Neural cell (in vitro differentiated cells): Measurements from ENCODE around the gene INSIG2. TPM values are rescaled to one million over a fixed set of nuclear protein-coding genes. Genes with fewer than 3 reads are reported as not detected.

Experiments used
- H2AFZ ChIP-seq: fragments of 200-600, 300-800 bp; sonication (generic), shearing (Covaris generic); 2 replicates; pipeline ENCODE4 v1.6.0; 2014; ENCODE audit warnings: low read depth, mild to moderate bottlenecking, antibody characterized with exemption, low read length, moderate library complexity
- H3F3A ChIP-seq: fragments of 200-600 bp; shearing (Covaris generic); 2 replicates; pipeline ENCODE4 v1.6.1; 2016; ENCODE audit warnings: mild to moderate bottlenecking, moderate library complexity, mixed read lengths, antibody characterized with exemption, low read length; ENCODE audit not compliant: insufficient read depth, poor library complexity, severe bottlenecking
- H3K27ac ChIP-seq: fragments of 200-600, 300-800 bp; sonication (generic), shearing (Covaris generic); 2 replicates; pipeline ENCODE4 v1.5.1; 2014; ENCODE audit warnings: mild to moderate bottlenecking, low read length, moderate library complexity
- H3K27me3 ChIP-seq: fragments of 300-800, 200-600 bp; sonication (generic), shearing (Covaris generic); 2 replicates; pipeline ENCODE4 v1.6.0; 2014; ENCODE audit warnings: mild to moderate bottlenecking, low read depth, low read length, moderate library complexity; ENCODE audit not compliant: insufficient read depth
- H3K36me3 ChIP-seq: fragments of 300-800, 200-600 bp; sonication (generic), shearing (Covaris generic); 2 replicates; pipeline ENCODE4 v1.5.1; 2014; ENCODE audit warnings: mild to moderate bottlenecking, antibody characterized with exemption, low read length, moderate library complexity; ENCODE audit not compliant: insufficient read depth
- H3K4me2 ChIP-seq: fragments of 300-800, 200-600 bp; sonication (generic), shearing (Covaris generic); 2 replicates; pipeline ENCODE4 v1.6.0; 2014; ENCODE audit warnings: mild to moderate bottlenecking, low read length
- H3K4me3 ChIP-seq: fragments of 300-800, 200-600 bp; sonication (generic), shearing (Covaris generic); 2 replicates; pipeline ENCODE4 v1.5.1; 2014; ENCODE audit warnings: mild to moderate bottlenecking, low read length, moderate library complexity
- H3K79me2 ChIP-seq: fragments of 200-600 bp; shearing (Covaris generic); replicated peaks from 2 replicates; pipeline ENCODE4 v1.6.0; 2014; ENCODE audit warnings: mild to moderate bottlenecking, low read length, moderate library complexity; ENCODE audit not compliant: insufficient read depth
- H3K9ac ChIP-seq: fragments of 300-800, 200-600 bp; sonication (generic), shearing (Covaris generic); 2 replicates; pipeline ENCODE4 v1.6.1; 2016; ENCODE audit warnings: mild to moderate bottlenecking, low read length, mixed read lengths
- H3K9me2 ChIP-seq: fragments of 200-600 bp; shearing (Covaris generic); 2 replicates; pipeline ENCODE4 v1.6.1; 2016; ENCODE audit warnings: mild to moderate bottlenecking, low read length, mixed read lengths; ENCODE audit not compliant: insufficient read depth
- H3K9me3 ChIP-seq: fragments of 200-600, 300-800 bp; sonication (generic), shearing (Covaris generic); 2 replicates; pipeline ENCODE4 v1.6.1; 2016; ENCODE audit warnings: mild to moderate bottlenecking, mixed run types, low read length, moderate library complexity, mixed read lengths
- H4K20me1 ChIP-seq: fragments of 200-600 bp; shearing (Covaris generic); 2 replicates; pipeline ENCODE4 v1.6.1; 2016; ENCODE audit warnings: mild to moderate bottlenecking, mixed run types; ENCODE audit not compliant: insufficient read depth
- CTCF ChIP-seq: fragments of 450-650 bp; IDR thresholded peaks from 2 replicates; pipeline ENCODE4 v1.5.1; 2014; ENCODE audit warnings: antibody characterized with exemption, mild to moderate bottlenecking, moderate library complexity; ENCODE audit not compliant: poor library complexity, severe bottlenecking
- EP300 ChIP-seq: fragments of 450-650 bp; conservative IDR thresholded peaks from 2 replicates; pipeline ENCODE4 v1.6.1; 2014; ENCODE audit warnings: antibody characterized with exemption, mild to moderate bottlenecking, moderate library complexity; ENCODE audit not compliant: poor library complexity, severe bottlenecking
- EZH2 ChIP-seq: fragments of 200-600, 300-800 bp; shearing (Covaris generic), sonication (generic); IDR thresholded peaks from 2 replicates; pipeline ENCODE4 v1.6.1; 2014; ENCODE audit warnings: antibody characterized with exemption, low read length, borderline replicate concordance, mild to moderate bottlenecking; ENCODE audit not compliant: insufficient read depth, poor library complexity, severe bottlenecking
- MXI1 ChIP-seq: fragments of 450-650 bp; conservative IDR thresholded peaks from 2 replicates; pipeline ENCODE4 v1.6.1; 2014; ENCODE audit warnings: antibody characterized with exemption, mild to moderate bottlenecking; ENCODE audit not compliant: poor library complexity, severe bottlenecking
- POLR2AphosphoS5 ChIP-seq: IDR thresholded peaks from 2 replicates; pipeline ENCODE4 v1.6.1; 2012
- RAD21 ChIP-seq: fragments of 450-650 bp; conservative IDR thresholded peaks from 2 replicates; pipeline ENCODE4 v1.6.1; 2014; ENCODE audit warnings: antibody characterized with exemption, mild to moderate bottlenecking, moderate library complexity
- SMC3 ChIP-seq: fragments of 450-650 bp; conservative IDR thresholded peaks from 2 replicates; pipeline ENCODE4 v1.6.1; 2014; ENCODE audit warnings: antibody characterized with exemption, mild to moderate bottlenecking, moderate library complexity; ENCODE audit not compliant: poor library complexity
- TAF1 ChIP-seq: IDR thresholded peaks from 2 replicates; pipeline ENCODE4 v1.6.1; 2012; ENCODE audit warnings: low read depth
- polyA plus RNA-seq: library from polyadenylated mRNA; depleted of rRNA; stranded (reverse); fragments of >200 nt; gene quantifications from 2 replicates; pipeline ENCODE4 v1.2.3, GENCODE V29; 2014
- TF ChIP-seq, protein P1 (sequence below): IDR thresholded peaks from 2 replicates; pipeline ENCODE4 v1.6.1; 2012; ENCODE audit warnings: borderline replicate concordance

Gene INSIG2
- polyA plus RNA-seq, 1 donor from 2014 or later = 30.3 TPM

DNA sequence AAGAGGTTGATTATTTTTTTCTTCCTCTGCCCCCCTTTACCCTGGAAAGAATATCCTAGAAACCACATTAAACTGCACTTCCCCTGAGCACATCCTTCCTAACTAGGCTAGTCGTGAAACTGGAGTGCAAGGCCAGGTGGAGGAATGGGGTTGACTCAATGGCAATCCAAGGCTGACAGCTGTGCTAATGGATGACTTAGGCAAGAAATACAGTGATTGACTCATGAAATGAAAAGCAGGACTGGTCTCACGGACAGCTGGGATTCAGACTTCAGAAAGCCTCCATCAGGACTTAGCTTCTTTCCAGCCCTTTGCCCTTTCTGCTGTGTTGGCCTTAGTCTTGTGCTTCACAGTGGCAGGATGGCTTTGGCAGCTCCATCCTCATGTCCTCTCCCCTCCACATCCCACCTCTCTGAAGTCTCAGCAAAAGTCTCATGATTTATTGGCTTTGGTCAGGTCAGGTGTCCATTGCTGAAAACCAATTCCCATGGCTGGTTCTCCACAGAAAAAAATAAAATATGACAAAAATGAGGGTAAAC, 33.8 kb downstream of the INSIG2 start:
- no peaks in the 10 kb centered on the region for H3K79me2 ChIP-seq
- no peaks in the 10 kb centered on the region for H3K9me2 ChIP-seq
- no peak overlapping the region for H3K9ac ChIP-seq
- no peak overlapping the region for H2AFZ ChIP-seq
- no peak for TF ChIP-seq CTCF
- no peak for TF ChIP-seq SMC3
- TF ChIP-seq RAD21 = no peak
- TF ChIP-seq, protein P1, sequence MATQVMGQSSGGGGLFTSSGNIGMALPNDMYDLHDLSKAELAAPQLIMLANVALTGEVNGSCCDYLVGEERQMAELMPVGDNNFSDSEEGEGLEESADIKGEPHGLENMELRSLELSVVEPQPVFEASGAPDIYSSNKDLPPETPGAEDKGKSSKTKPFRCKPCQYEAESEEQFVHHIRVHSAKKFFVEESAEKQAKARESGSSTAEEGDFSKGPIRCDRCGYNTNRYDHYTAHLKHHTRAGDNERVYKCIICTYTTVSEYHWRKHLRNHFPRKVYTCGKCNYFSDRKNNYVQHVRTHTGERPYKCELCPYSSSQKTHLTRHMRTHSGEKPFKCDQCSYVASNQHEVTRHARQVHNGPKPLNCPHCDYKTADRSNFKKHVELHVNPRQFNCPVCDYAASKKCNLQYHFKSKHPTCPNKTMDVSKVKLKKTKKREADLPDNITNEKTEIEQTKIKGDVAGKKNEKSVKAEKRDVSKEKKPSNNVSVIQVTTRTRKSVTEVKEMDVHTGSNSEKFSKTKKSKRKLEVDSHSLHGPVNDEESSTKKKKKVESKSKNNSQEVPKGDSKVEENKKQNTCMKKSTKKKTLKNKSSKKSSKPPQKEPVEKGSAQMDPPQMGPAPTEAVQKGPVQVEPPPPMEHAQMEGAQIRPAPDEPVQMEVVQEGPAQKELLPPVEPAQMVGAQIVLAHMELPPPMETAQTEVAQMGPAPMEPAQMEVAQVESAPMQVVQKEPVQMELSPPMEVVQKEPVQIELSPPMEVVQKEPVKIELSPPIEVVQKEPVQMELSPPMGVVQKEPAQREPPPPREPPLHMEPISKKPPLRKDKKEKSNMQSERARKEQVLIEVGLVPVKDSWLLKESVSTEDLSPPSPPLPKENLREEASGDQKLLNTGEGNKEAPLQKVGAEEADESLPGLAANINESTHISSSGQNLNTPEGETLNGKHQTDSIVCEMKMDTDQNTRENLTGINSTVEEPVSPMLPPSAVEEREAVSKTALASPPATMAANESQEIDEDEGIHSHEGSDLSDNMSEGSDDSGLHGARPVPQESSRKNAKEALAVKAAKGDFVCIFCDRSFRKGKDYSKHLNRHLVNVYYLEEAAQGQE = no peak
- TF ChIP-seq POLR2AphosphoS5 = no peak
- no peak for TF ChIP-seq EP300
- no peak for TF ChIP-seq TAF1
- TF ChIP-seq MXI1 = no peak
- TF ChIP-seq EZH2 = no peak
- no peaks in the 10 kb centered on the region for H4K20me1 ChIP-seq
- H3K4me3 ChIP-seq = no peak overlapping the region
- H3K9me3 ChIP-seq = no peaks in the 10 kb centered on the region
- H3K27me3 ChIP-seq = no peaks in the 10 kb centered on the region
- H3F3A ChIP-seq = no peaks in the 10 kb centered on the region
- H3K27ac ChIP-seq = no peak overlapping the region
- no peaks in the 10 kb centered on the region for H3K36me3 ChIP-seq
- no peak overlapping the region for H3K4me2 ChIP-seq

DNA sequence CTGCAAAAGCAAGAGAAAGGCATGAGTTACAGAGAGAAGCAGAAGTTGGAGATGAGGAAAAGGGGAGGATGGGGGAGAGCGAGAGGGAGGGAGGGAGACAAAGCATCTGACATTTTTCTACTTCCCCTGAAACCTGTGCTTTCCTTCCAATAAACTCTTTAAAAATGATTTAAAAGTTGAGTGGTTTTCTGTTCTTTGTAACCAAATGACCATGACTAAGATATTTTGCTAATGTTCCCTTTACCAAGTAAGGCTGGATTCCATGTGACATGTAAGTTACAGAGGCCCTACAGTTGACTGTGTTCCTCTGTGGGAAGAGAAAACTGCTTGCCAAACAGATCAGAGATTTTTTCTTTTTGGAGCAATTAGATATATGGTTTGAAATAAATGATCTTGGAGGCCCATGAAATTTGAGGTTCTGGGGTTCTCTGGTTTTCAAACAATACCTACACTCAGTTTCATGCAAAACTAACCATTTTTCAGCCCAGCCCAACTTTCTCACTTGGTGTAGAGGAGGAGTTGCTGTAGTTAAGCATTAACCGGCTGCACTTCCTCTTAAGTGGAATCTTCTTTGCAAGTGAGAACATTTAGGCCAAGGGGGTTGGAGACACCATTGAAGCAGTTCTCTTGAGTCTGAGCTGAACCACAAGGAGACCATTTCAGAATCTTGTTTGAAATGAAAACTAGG, 34.5 kb downstream of the INSIG2 start:
- H2AFZ ChIP-seq = no peak overlapping the region
- TF ChIP-seq POLR2AphosphoS5 (no peak), EP300 (no peak), TAF1 (no peak), EZH2 (no peak), SMC3 (no peak), CTCF (no peak), MXI1 (no peak), RAD21 (no peak)
- TF ChIP-seq, protein P1 = no peak

More for the DNA sequence above, 34.5 kb downstream of the INSIG2 start:
- H3F3A ChIP-seq = no peaks in the 10 kb centered on the region
- H3K4me3 ChIP-seq = no peak overlapping the region
- no peaks in the 10 kb centered on the region for H3K27me3 ChIP-seq
- H3K27ac ChIP-seq = no peak overlapping the region
- H3K79me2 ChIP-seq = no peaks in the 10 kb centered on the region
- no peak overlapping the region for H3K4me2 ChIP-seq
- H3K9ac ChIP-seq = no peak overlapping the region
- H4K20me1 ChIP-seq = no peaks in the 10 kb centered on the region
- H3K9me2 ChIP-seq = no peaks in the 10 kb centered on the region
- no peaks in the 10 kb centered on the region for H3K9me3 ChIP-seq
- H3K36me3 ChIP-seq = no peaks in the 10 kb centered on the region
